Activated CD4-positive, alpha-beta T cell treated with anti-CD3 and anti-CD28 coated beads, Interleukin-2, amount 50 U/mL, for 48 hours (primary cell): Measurements from ENCODE around the gene CDH4.

ENCODE experiments used
- DNase-seq, 2 experiments: peaks; one replicate each; pipeline ENCODE4 v3.0.0-alpha.2; 2020

Gene CDH4

DNA sequence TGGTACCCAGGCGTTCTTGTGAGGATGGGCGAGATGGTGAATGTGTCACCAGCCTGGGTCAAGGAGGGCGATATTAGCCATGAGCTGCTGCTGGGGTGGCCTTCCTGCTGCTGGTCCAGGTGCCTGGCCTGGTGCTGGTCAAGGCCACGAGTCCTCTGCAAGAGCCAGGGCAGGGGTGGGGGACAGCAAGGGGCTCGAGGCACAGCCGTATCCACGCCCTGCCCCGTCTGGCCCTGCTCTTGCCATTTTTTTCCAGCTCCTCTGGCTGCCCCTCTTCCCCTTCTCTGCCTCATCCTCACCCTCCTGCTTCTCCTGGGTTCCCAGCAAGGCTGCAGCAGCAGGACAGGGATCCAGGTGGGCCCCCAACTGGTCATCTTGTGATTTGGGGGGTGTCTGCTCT is 51.2 kb downstream of the CDH4 start:
- DNase-seq, result no peak

DNA sequence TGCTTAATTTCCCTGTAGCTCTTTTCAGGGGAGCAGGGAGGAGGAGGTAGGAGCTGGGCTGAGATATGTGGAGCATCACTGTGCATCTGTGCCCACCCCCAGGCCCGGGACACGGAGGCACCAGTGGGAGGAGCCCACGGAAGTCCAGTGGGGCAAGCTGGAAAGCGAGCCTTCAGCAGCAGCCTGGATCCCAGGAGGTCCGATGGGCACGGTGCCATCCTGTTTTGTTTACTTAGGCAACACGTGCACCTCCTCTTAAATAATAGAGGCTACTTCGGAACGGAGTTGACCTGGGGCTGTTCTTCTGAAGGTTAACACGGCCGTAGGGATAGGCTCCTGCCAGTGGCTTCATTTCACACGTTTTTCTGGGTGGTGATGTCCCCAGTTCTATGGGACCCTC is 51.6 kb downstream of the CDH4 start:
- DNase-seq, result no peak

DNA sequence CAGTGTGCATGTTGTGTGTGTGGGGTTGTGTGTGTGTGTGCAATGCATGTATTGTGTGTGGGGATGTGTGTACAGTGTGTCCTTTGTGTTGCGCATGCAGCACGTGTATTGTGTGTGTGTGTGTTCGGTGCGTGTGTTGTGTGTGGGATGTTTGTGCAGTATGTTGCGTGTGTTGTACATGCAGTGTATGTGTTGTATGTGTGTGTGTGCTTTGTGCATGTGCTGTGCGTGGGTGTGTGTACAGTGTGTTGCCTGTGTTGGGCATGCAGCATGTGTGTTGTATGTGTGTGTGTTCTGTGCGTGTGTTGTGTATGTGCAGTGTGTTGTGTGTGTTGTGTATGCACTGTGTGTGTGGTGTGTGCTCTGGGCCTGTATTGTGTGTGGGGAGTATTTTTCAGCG is 52.7 kb downstream of the CDH4 start:
- no peak for DNase-seq

DNA sequence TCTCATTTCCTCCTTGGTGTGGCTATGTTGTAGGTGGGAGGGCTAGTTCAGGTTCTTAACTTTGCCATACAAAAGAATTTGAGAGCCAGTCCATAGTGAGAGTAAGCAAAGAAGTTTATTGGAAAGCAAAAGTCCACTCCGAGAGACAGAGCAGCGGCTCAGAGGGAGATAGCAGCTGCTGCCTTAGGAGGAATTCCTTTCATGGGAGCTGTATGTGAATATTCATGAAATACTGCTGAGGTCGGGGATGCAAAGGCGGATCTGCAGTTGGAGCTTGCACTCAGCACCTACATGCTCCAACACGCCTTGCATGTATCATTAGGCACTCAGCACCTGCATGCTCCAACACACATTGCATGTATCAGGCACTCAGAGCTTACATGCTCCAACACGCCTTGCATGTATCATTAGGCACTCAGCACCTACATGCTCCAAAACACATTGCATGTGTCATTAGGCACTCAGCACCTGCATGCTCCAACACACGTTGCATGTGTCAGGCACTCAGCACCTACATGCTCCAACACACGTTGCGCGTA is 54.9 kb downstream of the CDH4 start:
- DNase-seq, result no peak

DNA sequence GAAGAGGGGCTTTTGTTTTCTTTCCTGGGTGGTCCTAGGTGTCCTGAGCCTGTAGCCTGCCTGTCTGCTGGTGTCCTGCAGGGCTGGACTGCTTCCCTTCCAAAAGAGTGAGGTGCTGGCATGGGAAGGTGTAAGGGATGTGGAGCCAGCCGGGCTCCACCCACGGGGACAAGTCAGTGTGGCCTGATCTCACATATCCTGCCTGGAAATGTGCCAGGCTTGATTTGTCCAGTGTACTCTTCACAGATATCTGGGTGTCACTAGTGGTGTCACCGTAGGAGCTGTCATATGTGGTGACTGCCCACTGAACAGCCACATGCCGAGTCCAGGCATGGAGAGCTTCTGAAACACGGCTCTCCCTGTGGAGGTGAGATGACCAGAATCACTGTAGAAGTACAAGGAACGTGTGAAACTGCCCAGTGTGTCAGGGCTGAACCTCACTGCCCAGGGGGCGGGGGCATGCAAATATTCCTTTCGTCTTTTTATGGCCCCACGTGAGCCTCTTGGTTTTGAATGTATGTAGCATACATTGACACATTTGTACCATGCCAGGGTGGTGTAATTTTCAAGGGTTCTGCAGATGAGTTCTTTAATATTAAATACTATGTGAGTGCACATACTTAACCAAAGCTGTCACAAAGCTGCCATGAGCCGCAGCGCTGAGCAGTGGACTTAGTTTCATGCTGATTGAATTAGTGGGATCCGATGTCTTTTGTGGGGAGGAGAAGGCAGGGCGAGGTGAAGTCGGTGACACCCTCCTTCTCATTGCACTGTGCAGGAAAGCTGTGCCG is 55.8 kb downstream of the CDH4 start:
- no peak for DNase-seq

DNA sequence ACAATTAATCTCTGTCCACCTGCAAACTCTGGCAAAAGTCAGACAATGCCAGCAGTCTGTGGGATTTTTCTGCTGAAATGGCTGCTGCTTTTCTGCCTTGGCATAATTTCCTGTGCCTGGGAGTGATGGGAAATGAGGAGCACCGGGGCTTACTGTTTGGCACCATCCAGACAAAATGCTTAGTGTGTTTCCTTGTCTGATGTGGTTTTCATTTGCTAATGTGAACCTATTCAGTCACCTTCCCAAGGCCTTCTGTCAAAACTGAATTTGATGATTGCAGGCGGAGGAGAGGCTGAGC is 56.4 kb downstream of the CDH4 start:
- no peak for DNase-seq

DNA sequence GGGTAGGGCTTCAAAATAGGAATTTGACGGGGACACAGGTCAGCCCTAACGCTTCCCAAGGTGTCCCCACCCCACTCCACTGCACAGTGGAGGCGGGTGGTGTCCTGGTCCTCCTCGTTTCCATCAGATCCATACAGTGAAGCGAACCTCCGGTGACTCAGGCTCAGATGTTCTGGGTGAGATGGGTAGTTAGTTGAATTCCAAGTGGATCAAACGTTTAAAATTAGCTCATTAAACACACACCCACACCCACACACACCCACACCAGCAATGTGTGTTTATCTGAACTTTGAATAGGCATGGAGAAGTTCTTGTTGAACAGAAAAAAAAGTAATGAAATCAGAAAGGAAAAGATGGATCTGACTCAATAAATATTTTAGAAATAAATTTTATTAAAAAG is 58.9 kb downstream of the CDH4 start:
- DNase-seq, result no peak

DNA sequence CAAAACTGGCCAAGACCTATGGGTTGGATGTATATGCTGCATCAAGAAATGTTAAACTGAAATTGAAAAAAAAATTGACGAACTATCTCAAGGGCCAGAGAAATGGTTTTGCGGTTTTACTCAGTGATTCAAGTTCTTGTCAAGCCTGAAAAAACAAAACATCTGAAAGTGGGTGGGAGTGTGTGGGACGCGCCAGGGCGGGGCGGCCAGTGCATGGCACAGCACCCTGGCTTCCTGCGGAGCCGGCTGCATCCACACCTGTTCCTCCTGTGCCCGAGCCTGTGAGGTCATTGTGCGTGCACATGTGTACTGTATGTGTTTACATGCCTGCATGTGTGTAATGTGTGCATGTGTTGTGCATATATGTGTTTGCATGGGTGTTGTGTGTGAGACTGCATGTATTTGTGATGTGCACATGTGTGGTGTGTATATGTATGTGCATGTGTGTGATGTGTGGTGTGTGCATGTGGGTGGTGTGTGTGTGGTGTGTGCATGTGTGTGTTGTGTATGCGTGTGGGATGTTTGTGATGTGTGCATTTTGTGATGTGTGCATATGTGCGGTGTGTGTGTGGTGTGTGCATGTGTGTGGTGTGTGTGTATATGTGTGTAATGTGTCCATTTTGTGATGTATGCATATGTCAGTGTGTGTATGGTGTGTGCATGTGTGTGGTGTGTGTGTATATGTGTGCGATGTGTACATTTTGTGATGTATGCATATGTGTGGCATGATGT is 59.8 kb downstream of the CDH4 start:
- DNase-seq, result no peak

DNA sequence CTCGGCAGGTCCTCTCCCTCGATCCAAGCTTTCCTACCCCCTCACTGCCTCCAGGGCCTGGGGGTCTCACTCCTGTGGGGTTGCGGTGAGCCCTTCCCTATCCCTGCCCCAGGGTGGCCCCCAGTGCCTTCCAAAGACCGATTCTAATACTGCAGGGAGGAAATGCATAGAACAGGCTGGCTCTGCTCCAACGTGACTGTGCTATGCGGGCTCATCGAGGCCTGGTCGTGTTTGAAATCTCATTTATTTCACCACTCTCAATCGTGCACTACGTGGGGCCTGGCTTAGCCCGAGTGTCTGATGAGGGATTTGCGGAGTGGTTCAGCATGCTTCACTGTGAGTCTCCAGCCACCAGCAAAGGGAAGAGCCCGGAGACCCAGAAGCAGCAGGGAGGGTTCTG is 60.9 kb downstream of the CDH4 start:
- DNase-seq, result no peak

DNA sequence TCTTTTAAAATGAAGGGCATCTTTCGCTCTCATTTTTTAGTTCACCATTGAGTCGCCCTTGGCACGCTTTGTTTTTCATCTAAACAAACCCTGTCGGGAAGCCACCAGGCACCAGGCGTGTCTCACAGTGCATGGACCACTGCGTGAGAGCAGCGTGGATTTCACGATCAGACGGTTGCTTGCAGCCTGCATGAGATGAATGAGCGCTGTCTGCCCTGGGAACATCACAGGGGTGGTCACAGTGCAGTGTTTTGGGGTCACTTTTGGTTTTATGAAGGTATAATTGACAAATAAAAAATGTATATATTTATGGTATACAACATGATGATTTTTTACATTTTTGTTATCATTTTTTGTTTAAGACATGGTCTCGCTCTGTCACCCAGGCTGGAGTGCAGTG is 61.3 kb downstream of the CDH4 start:
- no peak for DNase-seq

DNA sequence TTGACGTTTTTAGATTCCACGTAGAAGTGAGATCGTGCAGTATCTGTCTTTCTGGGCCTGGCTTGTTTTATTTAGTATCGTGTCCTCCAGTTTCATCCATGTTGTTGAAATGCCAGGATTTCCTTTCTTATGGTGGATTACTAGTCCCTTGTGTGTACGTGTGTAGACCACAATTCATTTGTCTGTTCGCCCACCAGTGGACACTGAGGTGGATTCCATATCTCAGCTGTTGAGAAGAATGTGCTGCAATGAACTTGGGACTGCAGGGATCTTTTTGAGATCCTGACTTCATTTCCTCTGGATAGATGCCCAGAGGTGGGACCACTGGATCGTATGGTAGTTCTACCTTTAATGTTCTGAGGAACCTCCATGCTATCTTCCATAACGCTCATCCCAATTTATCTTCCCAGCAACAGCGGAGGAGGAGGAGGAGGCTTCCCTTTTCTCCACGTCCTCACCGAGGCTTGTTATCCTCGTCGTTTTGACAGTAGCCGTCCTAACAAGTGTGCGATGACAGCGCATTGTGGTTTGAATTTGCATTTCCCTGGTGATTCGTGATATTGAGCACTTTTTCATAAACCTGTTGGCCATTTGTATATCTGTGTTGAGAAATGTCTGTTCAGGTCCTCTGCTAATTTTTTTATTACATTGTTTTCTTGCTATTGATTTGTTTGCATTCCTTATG is 62.4 kb downstream of the CDH4 start:
- DNase-seq, result no peak

DNA sequence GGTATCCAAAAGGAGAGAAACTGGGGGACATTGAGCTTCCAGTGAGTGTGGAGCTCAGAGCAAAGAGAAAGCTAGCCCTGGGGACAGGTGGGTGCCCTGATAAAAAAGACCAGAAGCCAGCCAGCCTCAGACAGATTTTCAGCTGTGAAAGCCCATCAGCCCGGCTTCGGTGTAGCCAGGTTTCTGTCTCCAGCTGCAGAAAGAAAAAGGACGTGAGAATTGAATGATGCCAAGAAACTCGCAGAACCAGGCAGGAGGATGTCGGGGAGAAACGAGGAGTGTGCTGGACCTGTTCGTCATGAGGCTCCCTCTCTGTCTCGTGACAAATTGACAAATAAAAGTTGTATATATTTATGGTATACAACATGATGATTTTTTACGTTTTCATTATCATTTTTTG is 63.3 kb downstream of the CDH4 start:
- DNase-seq, result no peak

DNA sequence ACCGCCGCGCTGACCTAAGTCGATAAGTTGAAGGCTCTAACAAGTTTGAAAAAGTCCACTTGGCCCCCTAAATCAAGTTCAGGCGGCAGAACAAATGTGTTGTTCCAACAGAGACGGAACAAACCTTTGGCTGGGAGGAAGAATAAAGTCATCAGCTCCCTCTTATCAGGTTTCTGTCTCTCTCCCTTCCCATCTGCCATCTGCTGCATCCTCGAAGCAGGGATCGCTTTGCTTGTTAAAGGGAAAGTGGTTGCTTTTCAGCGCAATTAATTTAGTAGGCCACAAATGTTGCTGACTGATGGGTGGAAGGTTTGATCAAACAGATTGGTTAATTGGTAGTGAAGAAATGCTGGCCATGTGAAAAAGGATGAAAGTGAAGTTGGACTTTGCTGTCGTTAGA is 64.3 kb downstream of the CDH4 start:
- DNase-seq, result no peak

DNA sequence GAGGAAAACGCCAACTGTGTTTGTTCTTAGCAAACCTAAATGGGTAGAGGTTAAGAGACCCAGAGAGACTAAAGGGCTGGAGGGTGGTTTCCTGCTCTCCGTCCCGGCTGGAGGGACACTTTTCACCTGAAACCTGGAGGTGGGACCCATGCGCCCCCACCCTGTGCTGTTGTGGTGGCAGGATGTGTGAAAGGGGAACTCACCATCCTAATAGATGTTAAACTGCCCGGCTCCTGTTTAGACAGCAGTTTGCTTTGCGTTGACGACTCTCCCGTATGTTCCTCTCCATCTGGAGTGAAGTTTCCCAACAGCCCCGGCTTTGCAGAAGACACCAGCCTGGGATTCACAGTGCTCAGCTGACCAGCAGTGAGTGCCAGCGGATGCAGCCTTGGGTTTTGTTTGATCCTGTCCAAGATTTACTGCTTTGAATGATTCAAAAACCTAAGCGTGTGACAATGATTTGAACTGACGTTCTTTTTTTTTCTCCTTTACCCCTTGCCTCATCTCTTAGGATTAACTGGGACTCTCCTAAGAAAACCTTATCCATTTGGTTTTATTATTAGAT is 66.0 kb downstream of the CDH4 start:
- no peak for DNase-seq

DNA sequence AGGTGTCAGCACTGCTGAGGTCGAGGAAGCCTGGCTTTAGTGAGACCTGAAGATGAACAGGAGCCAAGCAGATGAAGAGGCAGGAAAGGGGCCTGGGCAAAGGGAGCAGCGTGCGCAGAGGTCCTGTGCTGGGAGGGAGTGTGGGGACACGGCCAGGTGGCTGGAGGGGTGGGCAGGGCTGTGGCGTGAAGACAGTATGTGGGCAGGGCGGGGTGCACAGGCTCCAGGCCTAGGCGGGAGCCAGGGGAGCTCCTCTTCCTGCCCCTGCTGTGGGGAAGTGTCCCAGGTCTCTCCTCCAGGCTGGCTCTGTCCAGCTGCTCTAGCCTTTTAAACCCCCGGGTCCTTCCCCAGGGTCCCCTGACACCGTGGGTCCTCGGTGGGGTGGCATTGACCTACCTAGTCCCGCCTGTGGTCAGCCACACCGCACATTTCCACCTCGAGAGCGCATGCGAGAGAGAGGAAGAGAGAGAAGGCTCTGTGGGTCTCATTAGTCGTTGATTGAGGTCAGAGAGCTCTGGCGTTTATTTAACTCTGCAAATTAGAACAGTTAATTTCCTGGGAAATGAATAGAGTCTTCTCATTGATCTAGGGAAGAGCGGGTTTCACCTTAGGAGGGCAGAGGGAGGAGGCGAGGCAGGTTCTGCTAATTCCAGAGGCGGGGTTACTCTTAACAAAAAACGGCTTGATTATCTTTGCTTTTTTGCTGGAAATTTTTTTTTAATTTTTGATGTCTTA is 68.8 kb downstream of the CDH4 start:
- no peak for DNase-seq

DNA sequence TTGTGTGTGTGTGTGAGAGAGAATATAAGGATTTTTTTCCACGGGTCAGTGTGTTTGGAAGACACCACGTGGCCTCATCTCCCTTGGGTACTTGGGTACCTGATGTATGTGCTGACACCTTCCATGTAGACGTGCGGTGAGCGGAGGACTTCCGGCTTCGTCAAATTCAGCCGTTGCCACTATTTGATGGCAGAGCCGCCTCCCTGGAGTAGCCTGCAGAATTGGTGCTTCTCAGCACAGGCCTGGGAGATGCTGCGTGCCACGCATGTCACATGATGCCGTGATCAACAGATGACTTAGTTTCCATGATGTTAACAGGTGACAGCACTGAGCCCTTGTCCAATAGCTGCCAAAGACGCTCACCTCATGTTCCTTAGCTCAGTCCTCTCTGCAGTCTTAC is 69.4 kb downstream of the CDH4 start:
- DNase-seq, result no peak

DNA sequence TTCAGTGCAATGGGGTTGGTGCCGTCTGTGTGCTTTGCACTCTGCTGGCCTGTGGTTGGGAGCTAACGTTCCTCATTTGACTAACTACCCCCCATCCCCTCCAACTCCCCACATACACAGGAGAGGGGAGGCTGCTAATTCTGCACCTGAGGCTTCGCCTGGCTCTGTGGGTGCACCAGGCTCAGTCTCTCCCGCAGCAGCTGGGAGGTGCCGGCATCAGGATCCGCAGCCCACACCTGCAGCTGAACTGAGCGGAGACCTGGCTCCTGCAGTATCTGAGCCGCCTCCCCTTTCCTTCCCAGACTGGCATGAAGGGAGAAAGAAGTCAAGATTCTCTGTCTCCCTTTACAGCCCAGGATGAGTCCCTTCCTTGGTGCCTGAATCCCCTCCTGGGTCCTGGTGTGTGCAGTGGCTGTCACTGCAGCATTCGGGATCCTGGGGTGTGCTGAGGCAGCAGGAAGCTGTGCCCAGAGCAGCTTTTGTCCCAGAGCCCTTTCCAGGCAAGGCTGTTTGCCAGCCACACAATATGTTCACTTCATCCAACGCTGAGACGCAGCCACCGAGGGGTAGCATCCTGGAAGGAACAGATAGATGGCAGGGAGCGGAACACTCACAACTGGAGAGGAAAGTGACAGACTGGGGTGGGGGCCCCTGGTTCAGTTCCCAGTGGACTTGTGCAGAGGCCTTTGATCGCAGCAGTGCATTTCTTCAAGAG is 70.2 kb downstream of the CDH4 start:
- DNase-seq, result no peak

DNA sequence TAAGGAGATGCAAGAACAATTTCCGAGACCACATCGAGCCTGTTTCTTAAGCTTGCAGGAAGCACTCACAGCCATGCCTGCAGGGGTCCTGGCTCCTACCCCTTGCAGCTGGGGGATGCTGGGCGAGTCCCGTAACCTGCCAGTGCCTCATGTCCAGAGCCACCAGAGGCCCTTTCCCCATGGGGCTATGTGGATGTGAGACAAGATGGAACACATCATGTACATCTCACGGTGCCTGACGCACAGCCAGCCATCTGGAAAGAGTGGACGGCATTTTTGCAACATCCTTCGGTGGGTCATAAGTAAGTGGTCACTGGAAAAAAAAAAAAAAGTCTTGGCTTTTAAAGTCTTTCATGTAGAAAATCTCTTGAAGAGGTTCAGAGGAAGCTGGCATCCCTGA is 72.8 kb downstream of the CDH4 start:
- DNase-seq, result no peak

DNA sequence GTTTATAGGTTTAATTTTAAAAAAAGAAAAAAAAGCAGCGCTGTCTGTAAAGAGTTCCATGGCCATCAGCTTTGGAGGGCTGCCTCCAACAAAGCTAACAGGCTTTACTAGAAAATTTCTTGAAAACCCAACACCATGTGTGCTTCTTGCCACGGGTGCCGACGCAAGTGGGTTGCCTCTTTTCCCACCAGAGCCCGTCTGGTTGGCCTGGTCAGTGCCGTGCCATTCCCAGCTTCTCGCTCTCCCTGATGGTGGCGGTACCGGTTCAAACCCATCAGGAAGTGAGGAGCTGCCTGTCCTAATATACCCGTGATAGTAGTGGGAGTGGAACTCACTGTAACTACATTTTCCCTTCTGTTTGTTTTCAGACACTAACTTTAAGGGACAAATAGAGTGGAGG is 73.7 kb downstream of the CDH4 start:
- no peak for DNase-seq

DNA sequence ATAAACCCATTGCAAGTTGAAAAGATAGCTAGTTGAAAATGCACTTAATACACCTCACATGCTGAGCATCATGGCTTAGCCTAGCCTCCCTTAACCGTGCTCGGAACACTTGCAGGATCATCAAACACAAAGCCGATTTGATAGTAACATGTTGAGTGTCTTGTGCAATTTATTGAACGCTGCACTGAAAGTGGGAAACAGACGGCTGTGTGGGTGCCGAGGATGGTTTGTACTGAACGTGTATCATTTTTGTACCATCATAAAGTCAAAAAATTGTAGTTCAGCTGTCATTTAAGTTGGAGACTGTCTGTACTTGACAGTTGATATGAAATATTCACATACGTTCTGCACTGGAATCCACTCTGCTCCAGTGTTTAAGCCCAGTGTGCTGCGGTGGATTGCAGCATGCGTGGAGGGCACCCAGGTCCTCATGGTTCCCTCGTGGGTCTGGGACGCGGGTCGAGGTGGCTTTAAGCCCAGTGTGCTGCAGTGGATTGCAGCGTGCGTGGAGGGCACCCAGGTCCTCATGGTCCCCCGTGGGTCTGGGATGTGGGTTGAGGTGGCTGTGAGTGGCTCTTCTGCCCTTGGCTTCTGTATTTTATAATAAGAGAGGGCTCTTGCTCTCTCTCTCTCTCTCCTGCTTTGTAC is 77.0 kb downstream of the CDH4 start:
- no peak for DNase-seq

DNA sequence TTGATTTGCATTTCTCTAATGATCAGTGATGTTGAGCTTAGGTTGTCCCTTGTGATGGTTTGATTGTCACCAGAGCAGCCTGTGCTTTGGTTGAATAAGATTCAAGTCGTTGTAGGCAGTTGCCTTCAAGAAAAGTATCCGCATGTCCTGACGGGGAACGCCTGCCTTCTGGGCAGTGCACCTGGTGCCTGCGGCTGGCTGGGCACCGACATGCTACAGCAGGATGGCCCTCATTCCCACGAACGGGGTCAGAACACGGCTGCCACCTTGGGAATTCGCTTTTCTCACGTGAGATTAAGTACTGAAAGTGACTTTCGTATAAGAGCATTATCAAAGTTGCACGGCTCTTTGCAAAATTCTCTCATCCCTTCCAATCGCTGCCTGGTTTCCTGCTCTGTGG is 78.4 kb downstream of the CDH4 start:
- no peak for DNase-seq

DNA sequence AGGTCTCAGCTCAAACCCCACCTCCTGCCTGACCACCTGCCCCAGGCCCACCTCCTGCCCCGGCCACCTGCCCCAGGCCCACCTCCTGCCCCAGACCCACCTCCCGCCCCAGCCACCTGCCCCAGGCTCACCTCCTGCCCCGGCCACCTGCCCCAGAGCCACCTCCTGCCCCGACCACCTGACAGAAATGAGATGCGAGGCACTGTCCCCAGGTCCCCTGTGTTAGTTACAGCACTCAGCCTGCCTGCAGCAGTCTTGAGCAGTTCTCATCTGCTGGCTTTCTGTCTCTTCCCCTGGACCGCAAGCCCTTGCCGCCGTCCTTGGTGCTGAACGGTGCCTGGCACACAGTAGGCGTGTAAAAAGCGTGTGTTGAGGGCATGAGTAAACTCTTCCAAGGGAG is 79.5 kb downstream of the CDH4 start:
- no peak for DNase-seq
